ENCODE measurements around the gene MINK1. TPM values are rescaled to one million over a fixed set of nuclear protein-coding genes. Genes with fewer than 3 reads are reported as not detected.
A peak's percentile ranks its signal among the peaks of the same experiment; 100 is the strongest.

MINK1 gene
- total and polyA plus RNA-seq, 2 of the 8 experiments (the other 6 are each of a cell fraction or from before 2014, with no cell fraction given) = 26.9 to 77.7 TPM

- TF ChIP-seq CHD7 (IDR thresholded peaks at IDR 0.05; ENCODE audit: insufficient replicate concordance, low read length) (no peak), CBX8 (IDR thresholded peaks at IDR 0.05; ENCODE audit: borderline replicate concordance, low read depth, low read length) (no peak), SP1 (IDR thresholded peaks at IDR 0.05; ENCODE audit: low read depth, low read length) (no peak), KDM4A (IDR thresholded peaks at IDR 0.05; ENCODE audit: low read depth, low read length, severe bottlenecking) (peak; percentile 55), BRCA1 (IDR thresholded peaks at IDR 0.05; ENCODE audit: low read depth, low read length) (no peak), SAP30 (IDR thresholded peaks at IDR 0.05; ENCODE audit: insufficient read depth, insufficient replicate concordance, low read length) (no peak), BCL11A (IDR thresholded peaks at IDR 0.05; ENCODE audit: low read depth in 2 of 2, low read length in 2 of 2) (no peak), ATF2 (IDR thresholded peaks at IDR 0.05; ENCODE audit: low read length) (no peak)
Measured at GRCh38 chr17:4789951-4790704, 43.0 kb upstream of the MINK1 start (continued).
